ENCODE measurements around the gene FGD6. TPM values are rescaled to one million over a fixed set of nuclear protein-coding genes. Genes with fewer than 3 reads are reported as not detected.
"Not testable (repeated sequence)": the region's sequence is repeated elsewhere in the genome, so short reads cannot be mapped to it uniquely, and the experiment has no call there.

The FGD6 gene
- total RNA-seq, 1 experiment from 2014 or later, result 11.1 TPM

DNA sequence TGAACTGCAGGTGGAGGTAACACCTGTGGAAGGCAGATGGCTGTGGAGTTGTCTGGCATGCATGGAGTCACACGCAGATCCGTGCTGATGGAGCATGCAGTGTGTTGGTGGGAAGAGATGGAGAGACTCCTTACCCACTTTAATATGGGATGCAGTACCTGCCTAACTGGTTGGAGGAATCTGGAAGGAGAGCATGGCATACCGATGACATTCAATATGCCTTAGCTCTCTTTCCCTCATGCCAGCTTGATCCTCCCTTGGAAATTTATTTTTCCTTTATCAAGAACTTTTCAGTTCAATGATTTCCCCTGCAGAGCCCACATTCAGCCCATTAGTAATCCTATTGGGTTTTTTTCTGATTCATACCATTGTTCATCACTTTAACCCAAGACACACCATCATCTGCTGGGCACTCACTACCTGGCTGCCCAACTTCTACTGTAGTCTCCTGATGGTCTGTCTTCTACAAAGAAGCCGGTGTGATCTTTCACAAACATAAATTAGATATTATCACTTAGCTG lies 117.9 kb downstream of the FGD6 start:
- no peaks in the 10 kb centered on the region for H3K27me3 ChIP-seq (ENCODE audit: control insufficient read depth, insufficient read depth, low read length)
- peaks cover 10% of the 10 kb centered on the region for H3K36me3 ChIP-seq (replicated peaks; ENCODE audit: control insufficient read depth, insufficient read depth, low read length)
- no peak overlapping the region for H3K4me3 ChIP-seq (ENCODE audit: insufficient read depth, low read depth, low read length)
- DNase-seq, result no peak

DNA sequence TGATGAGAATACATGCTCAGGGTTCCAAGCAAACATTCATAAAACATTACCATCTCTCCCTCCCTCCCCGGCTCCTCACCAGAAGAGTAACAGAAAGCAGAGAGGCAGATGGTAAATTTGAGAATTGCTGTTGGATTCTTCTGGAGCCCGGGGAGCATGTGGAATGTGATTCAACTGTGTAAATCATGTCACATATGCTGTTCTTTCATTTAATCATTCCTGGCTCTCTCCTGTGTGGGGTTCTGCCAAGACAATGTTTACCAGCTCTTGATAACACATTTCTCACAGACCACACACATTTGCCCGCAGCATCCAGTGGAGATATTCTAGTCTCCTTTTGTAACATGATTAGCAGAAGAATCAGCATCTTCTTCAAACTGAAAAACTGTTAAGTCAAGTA lies 120.4 kb downstream of the FGD6 start:
- no peaks in the 10 kb centered on the region for H3K27me3 ChIP-seq (ENCODE audit: control insufficient read depth, insufficient read depth, low read length)
- no peak for DNase-seq
- H3K36me3 ChIP-seq (replicated peaks; ENCODE audit: control insufficient read depth, insufficient read depth, low read length), result peaks cover 12% of the 10 kb centered on the region
- H3K4me3 ChIP-seq (ENCODE audit: insufficient read depth, low read depth, low read length), result no peak overlapping the region

DNA sequence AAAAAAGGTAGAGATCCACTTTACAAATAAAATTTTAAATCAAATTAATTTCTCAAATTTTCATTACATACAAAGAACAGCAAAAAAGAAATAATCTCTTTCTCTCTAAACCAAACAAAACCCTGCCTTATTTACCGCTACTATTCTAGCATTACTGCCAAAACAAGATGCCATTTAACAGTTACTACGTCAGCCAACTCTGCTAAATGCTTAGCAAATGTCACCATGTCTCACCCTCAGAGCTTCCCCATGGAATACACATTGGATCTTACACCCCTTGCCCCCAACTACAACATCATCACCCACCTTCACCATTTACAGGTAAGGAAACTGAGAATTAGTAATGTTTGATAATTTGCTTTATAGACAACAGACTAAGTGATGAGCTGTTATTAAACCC lies 120.9 kb downstream of the FGD6 start:
- Histone ChIP-seq H3K4me3 (ENCODE audit: insufficient read depth, low read depth, low read length) (no peak overlapping the region), H3K36me3 (replicated peaks; ENCODE audit: control insufficient read depth, insufficient read depth, low read length) (peaks cover 12% of the 10 kb centered on the region), H3K27me3 (ENCODE audit: control insufficient read depth, insufficient read depth, low read length) (no peaks in the 10 kb centered on the region)
- DNase-seq, result no peak

DNA sequence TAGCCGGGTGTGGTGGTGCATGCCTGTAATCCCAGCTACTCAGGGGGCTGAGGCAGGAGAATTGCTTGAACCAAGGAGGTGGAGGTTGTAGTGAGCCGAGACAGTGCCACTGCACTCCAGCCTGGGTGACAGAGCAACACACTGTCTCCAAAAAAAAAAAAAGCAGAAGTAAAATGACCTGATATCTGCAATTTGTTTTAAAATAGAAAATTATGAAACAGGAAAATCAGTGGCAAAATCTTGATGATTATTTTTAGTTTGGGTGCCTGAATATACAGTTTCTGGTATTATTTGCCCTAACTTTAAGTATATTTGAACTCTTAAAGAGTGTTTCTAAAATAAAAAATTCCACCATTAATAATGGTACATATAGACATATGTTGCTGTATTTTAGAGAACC lies 121.4 kb downstream of the FGD6 start:
- H3K27me3 ChIP-seq (ENCODE audit: control insufficient read depth, insufficient read depth, low read length); DNase-seq; H3K4me3 ChIP-seq (ENCODE audit: insufficient read depth, low read depth, low read length): not testable (repeated sequence)
- peaks cover 12% of the 10 kb centered on the region for H3K36me3 ChIP-seq (replicated peaks; ENCODE audit: control insufficient read depth, insufficient read depth, low read length)

DNA sequence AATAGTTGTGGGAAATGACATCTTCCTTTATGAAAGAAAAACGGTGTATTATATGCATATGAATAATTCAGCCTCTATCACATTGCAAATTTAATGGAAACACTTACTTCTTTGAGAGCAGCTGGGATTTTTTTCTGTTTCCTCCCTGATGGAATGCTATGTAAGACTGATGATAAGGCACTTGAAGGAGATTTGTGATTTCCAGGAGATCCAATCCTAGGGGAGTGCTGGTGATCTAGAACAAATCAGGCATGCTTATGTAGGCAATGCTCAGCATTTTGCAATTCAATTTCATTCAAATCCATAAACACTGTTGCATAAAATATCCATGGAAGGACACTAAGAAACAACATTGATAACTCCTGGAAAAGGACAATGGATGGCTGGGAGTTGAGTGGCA lies 127.8 kb downstream of the FGD6 start:
- no peak overlapping the region for H3K4me3 ChIP-seq (ENCODE audit: insufficient read depth, low read depth, low read length)
- H3K27me3 ChIP-seq (ENCODE audit: control insufficient read depth, insufficient read depth, low read length), result no peaks in the 10 kb centered on the region
- no peak for DNase-seq
- H3K36me3 ChIP-seq (replicated peaks; ENCODE audit: control insufficient read depth, insufficient read depth, low read length), result peaks cover 9% of the 10 kb centered on the region

DNA sequence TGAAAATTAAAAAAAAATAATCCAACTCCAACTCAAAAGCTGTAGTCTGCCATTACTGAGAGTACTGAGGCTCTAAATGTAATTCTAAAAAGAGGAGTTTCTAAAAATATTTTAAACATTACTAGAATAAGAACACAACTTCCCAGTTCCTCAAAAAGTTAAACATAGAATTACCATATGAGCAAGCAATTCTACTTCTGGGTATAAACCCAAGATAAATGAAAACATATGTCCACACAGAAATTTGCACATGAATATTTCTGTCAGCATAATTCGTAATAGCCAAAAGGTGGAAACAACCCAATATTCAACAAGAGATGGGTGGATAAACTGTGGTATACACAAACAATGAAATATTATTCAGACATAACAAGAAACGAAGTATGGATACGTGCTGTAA lies 128.9 kb downstream of the FGD6 start:
- H3K27me3 ChIP-seq (ENCODE audit: control insufficient read depth, insufficient read depth, low read length), result no peaks in the 10 kb centered on the region
- no peak overlapping the region for H3K4me3 ChIP-seq (ENCODE audit: insufficient read depth, low read depth, low read length)
- H3K36me3 ChIP-seq (replicated peaks; ENCODE audit: control insufficient read depth, insufficient read depth, low read length), result peaks cover 9% of the 10 kb centered on the region
- no peak for DNase-seq

DNA sequence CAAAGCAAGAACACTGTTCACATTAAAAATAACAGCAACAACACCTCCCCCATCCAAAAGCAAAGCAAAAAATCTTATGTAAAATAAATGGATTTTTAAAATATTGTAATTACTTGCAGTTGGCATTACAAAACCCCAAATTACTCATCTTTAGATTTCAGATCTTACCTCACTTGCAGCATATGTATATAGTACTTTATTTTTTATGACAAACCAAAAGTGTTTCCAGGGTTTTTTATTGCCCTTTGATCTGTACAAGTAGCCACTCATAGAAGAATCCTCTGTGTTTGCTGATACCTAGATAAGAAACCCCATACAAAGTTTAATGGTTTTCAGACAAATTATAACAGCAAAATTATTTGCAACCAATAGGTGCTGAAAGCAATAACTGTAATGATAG lies 131.7 kb downstream of the FGD6 start:
- no peak for DNase-seq
- peaks cover 4% of the 10 kb centered on the region for H3K36me3 ChIP-seq (replicated peaks; ENCODE audit: control insufficient read depth, insufficient read depth, low read length)
- no peaks in the 10 kb centered on the region for H3K27me3 ChIP-seq (ENCODE audit: control insufficient read depth, insufficient read depth, low read length)
- no peak overlapping the region for H3K4me3 ChIP-seq (ENCODE audit: insufficient read depth, low read depth, low read length)

DNA sequence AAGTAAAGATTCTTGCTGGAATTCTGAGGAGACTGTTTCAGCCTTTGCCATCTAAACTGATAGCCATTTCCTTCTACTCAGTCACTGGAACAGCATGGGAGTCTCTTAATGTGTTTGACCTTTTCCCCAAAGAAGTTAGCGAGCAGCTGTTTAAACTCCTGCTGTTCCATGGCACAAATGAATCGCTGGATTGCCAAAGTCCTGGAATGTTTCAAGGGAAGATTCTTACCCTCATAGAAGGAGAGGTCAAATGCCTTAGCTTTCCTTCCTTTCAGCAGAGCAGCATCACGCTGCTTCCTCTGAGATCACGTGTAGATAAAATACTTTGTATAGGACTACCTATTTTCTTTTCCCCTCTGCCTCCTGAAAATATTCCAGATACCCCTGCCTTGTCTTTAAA lies 133.3 kb downstream of the FGD6 start:
- H3K36me3 ChIP-seq (replicated peaks; ENCODE audit: control insufficient read depth, insufficient read depth, low read length), result peaks cover 1% of the 10 kb centered on the region
- DNase-seq, result no peak
- H3K4me3 ChIP-seq (ENCODE audit: insufficient read depth, low read depth, low read length), result no peak overlapping the region
- no peaks in the 10 kb centered on the region for H3K27me3 ChIP-seq (ENCODE audit: control insufficient read depth, insufficient read depth, low read length)

DNA sequence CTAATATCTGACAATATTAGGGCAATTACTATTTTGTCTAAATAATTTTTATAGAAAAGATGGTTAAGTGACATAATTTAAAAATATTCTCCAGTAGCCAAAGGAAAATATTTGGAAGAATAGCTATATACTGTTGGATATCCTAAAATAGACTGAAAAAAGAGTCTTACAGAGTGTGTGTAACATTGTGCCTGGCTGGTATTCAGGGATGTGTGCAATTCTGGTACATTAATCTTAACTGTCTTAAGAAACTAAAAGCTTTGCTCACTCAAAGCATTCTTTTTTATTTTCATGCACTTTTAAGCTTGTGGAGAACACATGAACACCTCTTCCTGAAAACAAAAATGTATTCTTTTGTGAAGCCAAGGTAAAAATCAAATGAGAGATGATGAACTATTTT lies 133.8 kb downstream of the FGD6 start:
- Histone ChIP-seq H3K27me3 (ENCODE audit: control insufficient read depth, insufficient read depth, low read length) (no peaks in the 10 kb centered on the region), H3K4me3 (ENCODE audit: insufficient read depth, low read depth, low read length) (no peak overlapping the region), H3K36me3 (replicated peaks; ENCODE audit: control insufficient read depth, insufficient read depth, low read length) (no peaks in the 10 kb centered on the region; the same call in 1 of the 2 replicates)
- DNase-seq, result no peak

DNA sequence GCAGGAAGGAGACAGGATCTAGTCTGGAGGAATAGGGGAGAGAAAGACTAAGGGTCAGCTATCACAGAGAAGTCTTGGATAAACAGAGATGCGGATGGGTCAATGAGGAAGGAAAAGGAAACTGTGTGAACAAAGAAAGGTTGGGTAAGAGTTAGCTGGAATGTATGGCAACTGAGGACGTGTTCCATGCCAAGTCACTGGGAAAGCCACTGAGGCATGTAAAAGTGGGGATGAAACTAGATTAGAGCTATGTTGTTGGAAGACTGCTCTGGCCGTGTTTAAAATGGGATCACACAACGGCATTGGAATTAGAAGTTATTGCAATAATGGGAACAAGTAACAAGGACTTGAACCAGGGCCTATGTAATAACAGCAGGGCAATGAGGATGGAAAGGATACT lies 139.9 kb downstream of the FGD6 start:
- Histone ChIP-seq H3K36me3 (replicated peaks; ENCODE audit: control insufficient read depth, insufficient read depth, low read length) (no peaks in the 10 kb centered on the region), H3K4me3 (ENCODE audit: insufficient read depth, low read depth, low read length) (no peak overlapping the region), H3K27me3 (ENCODE audit: control insufficient read depth, insufficient read depth, low read length) (no peaks in the 10 kb centered on the region)
- DNase-seq, result no peak

DNA sequence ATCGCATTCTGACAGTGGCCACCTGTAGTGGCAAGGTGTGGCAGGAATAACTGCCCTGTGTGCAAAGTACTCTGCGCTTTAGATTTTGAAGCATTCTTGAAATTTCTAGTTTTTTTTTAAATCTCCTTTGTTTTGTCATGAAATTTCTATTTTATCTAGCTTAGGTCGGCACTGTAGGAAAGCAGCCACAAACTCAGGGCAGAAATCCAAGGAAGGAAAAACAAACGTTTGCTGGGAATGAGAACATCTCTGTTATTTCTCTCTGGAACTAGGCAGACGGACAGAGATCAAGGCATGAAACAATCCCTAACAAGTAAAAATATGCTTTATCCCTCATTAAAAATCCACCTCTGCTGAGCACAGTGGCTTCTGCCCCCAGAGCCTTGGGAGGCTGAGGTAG lies 142.5 kb downstream of the FGD6 start:
- no peak for DNase-seq
- no peak overlapping the region for H3K4me3 ChIP-seq (ENCODE audit: insufficient read depth, low read depth, low read length)

DNA sequence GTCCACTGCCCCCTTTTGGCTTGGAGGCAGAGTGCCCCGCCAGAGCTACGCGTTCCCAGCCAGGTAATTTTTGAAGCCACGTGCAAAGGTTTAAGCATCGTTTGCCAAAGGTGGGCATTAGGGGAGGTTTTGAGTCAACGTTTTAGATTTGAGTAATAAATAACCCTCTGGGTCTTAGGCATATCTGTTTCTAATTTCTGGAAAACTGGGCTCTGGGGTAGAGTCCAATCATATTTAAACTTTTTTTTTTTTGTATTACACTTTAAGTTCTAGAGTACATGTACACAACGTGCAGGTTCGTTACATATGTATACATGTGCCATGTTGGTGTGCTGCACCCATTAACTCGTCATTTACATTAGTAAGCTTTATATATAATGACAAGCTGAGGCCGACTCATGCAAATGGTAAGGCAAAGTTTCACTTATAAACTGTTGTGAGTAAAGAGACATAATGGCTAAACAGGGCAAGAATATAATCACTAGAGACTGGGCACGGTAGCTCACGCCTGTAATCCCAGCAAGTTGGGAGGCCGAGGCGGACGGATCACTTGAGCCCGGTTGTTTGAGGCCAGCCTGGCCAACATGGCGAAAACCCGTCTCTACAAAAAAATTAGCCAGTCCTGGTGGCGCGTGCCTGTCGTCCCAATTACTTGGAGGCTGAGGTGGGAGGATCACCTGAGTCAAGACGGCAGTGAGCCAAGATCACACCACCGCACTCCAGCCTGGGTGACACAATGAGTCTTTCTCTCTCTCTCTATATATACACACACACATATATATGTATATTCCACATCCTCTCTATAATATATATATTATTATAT lies 143.4 kb downstream of the FGD6 start:
- no peak for DNase-seq
- Histone ChIP-seq H3K27me3 (ENCODE audit: control insufficient read depth, insufficient read depth, low read length) (no peaks in the 10 kb centered on the region), H3K4me3 (ENCODE audit: insufficient read depth, low read depth, low read length) (no peak overlapping the region; the same call in 1 of the 2 replicates), H3K36me3 (replicated peaks; ENCODE audit: control insufficient read depth, insufficient read depth, low read length) (no peaks in the 10 kb centered on the region)

More for the DNA sequence above, 142.5 kb downstream of the FGD6 start:
- Histone ChIP-seq H3K36me3 (replicated peaks; ENCODE audit: control insufficient read depth, insufficient read depth, low read length) (no peaks in the 10 kb centered on the region), H3K27me3 (ENCODE audit: control insufficient read depth, insufficient read depth, low read length) (no peaks in the 10 kb centered on the region)

DNA sequence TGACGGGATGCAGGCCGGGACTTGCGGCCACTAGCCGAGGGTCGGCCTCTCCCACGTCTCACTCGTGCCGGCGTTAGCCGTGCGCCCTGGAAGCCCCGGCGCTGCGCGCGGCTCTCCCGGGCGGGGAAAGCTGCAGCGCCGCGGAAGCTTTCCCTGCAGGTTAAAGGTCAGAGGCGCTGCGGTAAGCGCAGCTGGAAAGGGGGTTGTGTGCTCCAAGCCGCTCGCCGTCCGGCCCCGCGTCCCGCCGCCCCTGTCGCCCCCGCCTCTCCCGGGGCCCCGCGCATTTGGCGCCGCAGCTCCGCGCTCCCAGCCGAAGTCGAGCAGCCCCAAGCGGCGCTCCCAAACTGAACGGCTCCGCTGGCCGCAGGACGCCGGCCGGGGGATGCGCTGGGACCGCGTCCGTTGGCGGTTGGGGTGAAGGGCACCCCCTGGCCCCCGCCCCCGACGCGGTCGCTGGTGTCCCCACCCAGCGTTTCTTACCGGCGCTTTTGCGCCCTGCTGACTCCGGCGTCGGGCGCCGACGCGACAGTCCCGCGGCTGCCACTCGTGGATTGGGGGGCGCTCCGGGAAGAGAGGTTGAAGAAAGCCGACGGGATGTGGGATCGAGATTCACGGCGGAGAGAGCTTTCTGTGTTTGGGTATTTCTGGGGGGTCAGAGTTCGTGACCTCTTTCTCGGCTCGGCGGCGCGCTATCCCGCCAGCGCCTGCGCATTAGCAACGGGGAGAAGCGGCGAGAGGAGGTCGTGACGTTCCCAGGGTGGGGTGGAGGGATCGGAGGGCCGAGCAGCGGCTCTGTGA lies 144.2 kb downstream of the FGD6 start, which contains the start of gene NR2C1:
Gene NR2C1, minus strand, starts transcription at position 719 of the 798 bp plus-strand sequence. CDS start 6,234 bp downstream, outside the sequence.
- DNase-seq, result peak; percentile 97
- H3K4me3 ChIP-seq (ENCODE audit: insufficient read depth, low read depth, low read length), result peak within 1 kb of the TSS; percentile 96
- H3K36me3 ChIP-seq (replicated peaks; ENCODE audit: control insufficient read depth, insufficient read depth, low read length), result peaks cover 1% of the 10 kb centered on the region; the same call in 1 of the 2 replicates
- no peaks in the 10 kb centered on the region for H3K27me3 ChIP-seq (ENCODE audit: control insufficient read depth, insufficient read depth, low read length)

DNA sequence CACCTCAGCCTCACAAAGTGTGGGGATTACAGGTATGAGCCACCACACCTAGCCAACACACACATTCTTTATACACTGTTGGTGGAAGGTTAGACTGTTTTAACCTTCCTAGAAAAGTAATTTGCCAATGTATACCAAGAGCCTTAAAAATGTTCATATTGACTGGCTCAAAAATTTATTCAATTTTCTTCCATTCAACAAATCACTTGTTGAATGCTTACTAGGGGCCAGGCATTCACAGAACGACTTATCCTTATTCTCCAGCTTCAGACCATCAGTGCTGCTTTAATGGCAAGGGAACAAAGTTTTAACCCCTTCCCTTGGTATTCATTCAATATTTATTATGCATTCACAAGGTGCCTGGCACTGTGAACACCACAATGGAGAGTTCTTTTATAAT lies 146.9 kb downstream of the FGD6 start:
- Histone ChIP-seq H3K27me3 (ENCODE audit: control insufficient read depth, insufficient read depth, low read length) (no peaks in the 10 kb centered on the region), H3K4me3 (ENCODE audit: insufficient read depth, low read depth, low read length) (no peak overlapping the region), H3K36me3 (replicated peaks; ENCODE audit: control insufficient read depth, insufficient read depth, low read length) (peaks cover 1% of the 10 kb centered on the region)
- DNase-seq, result no peak

Data from H7 (cell line).